Kidney (tissue), 14 donors: ENCODE data around the gene CRTC1. TPM values are rescaled to one million over a fixed set of nuclear protein-coding genes. Genes with fewer than 3 reads are reported as not detected.

Experiments used
- DNase-seq, 5 donors: peaks; one replicate each; pipeline ENCODE4 v3.0.0-alpha.2; 2013 to 2020
- FAIRE-seq: peaks from 2 replicates; lab custom pipeline; 2012; peaks lifted over from hg19 to GRCh38; lab: Jason Lieb, UNC
- H3K27ac ChIP-seq, 2 donors: one replicate each; pipeline ENCODE4 v1.7.0; 2013; ENCODE audit warnings: low read depth in 2 of 2, low read length in 2 of 2, inconsistent platforms in 1 of 2
- H3K27me3 ChIP-seq: one replicate; pipeline ENCODE4 v1.7.1; 2013; ENCODE audit warnings: low read length, inconsistent platforms; ENCODE audit not compliant: control insufficient read depth, insufficient read depth
- H3K36me3 ChIP-seq, 3 donors: one replicate each; pipeline versions ENCODE4 v1.7.0 to v1.7.1; 2013; ENCODE audit warnings: low read length in 3 of 3, control low read depth in 1 of 3, inconsistent platforms in 1 of 3; ENCODE audit not compliant: insufficient read depth in 3 of 3, control insufficient read depth in 2 of 3
- H3K4me1 ChIP-seq, 3 donors: one replicate each; pipeline versions ENCODE4 v1.7.0 to v1.7.1; 2013; ENCODE audit warnings: low read length in 3 of 3, inconsistent platforms in 1 of 3, low read depth in 1 of 3; ENCODE audit not compliant: control insufficient read depth in 2 of 3, insufficient read depth in 2 of 3
- H3K4me3 ChIP-seq, 3 donors: one replicate each; pipeline versions ENCODE4 v1.7.0 to v1.8.1; 2013; ENCODE audit warnings: low read length in 3 of 3, control low read depth in 1 of 3, inconsistent platforms in 1 of 3
- H3K9ac ChIP-seq, 3 donors: one replicate each; pipeline versions ENCODE4 v1.7.0 to v1.7.1; 2013; ENCODE audit warnings: low read length in 3 of 3, control low read depth in 1 of 3, inconsistent platforms in 1 of 3
- H3K9me3 ChIP-seq, 3 donors: one replicate each; pipeline versions ENCODE4 v1.7.0 to v1.7.1; 2013; ENCODE audit warnings: low read length in 3 of 3, control low read depth in 1 of 3, inconsistent platforms in 1 of 3; ENCODE audit not compliant: control insufficient read depth in 2 of 3, insufficient read depth in 1 of 3
- CTCF ChIP-seq: IDR thresholded peaks from 3 replicates; pipeline ENCODE4 v1.5.1; 2012; ENCODE audit warnings: mild to moderate bottlenecking, moderate library complexity, borderline replicate concordance; ENCODE audit not compliant: insufficient read depth; ENCODE audit errors: extremely low read depth
- intact Hi-C: fragments of 100-400 bp; cut with DNase I; formaldehyde crosslinking; loops from one replicate; pipeline ENCODE4 v1.11.1; 2022
- polyA plus RNA-seq: library from polyadenylated mRNA; stranded (reverse); fragments of 350-450 nt; fragmentation: Illumina TruSeq; extraction: RNeasy Lipid Tissue Mini Kit (QIAGEN cat#74804); gene quantifications from one replicate; pipeline ENCODE4 v1.2.3, GENCODE V29; 2014; ENCODE audit warnings: low read depth, low replicate concordance; ENCODE audit not compliant: insufficient read depth
- total RNA-seq: library from RNA; stranded (reverse); fragmentation: NEBNext Ultra II Directional; extraction: Animal tissue kit (Norgen Biotek cat#: 25700); gene quantifications from one replicate; pipeline ENCODE4 v1.2.1, GENCODE V29; 2021
- donor health status: control.
- donor health status: control.
- donor health status: control.
- donor health status: control.
- donor health status: control.
- donor health status: DM: yes; HTN: yes; CAD: no.
- donor health status: Normal renal cell carcinoma (clear cell type).

The CRTC1 gene
- total and polyA plus RNA-seq, 2 donors from 2014 or later = 10.9 to 26.8 TPM

DNA sequence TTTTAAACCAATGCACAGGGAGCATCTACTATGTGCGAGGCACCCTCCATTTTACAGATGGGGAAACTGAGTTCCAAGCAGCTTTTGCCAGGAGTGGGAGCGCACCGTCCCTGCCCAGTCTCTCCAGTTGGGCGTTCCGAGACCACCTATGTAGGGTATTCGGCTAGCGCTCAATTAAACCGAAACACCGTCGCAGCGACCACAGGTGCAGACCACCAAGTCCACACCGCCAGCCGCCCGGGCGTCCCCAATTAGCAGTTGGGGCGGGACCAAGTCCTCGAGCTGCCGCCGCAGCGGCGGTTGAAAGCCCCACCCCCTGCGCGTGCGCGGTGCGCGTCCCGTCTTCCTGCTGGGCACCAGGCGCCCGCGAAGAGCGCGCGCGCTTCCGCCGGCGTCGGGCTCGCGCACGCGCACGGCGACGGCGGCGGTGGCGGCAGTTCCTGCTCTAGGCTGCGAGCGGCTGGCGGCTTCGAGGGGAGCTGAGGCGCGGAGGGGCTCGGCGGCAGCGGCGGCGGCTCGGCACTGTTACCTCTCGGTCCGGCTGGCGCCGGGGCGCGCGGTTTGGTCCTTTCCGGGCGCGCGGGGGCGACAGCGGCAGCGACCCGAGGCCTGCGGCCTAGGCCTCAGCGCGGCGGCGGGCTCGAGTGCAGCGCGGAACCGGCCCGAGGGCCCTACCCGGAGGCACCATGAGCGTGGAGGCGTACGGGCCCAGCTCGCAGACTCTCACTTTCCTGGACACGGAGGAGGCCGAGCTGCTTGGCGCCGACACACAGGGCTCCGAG lies 148.2 kb downstream of the CRTC1 start, which contains the start of gene UPF1:
UPF1 (plus strand) TSS at position 436 of the 782 bp plus-strand sequence; CDS start at position 687, 251 bp downstream.
- H3K4me3 ChIP-seq = peak within 1 kb of the TSS; percentile 70 to 88 (median 83)
- TF ChIP-seq CTCF = no peak
- intact Hi-C loops = no loop called here
- H3K9ac ChIP-seq = peak within 1 kb of the TSS; percentile 58 to 97 (median 84)
- peaks cover 0 to 8% (median 0%) of the 10 kb centered on the region in 3 donors for H3K9me3 ChIP-seq
- peak within 1 kb of the TSS; percentile 74 to 80 for H3K27ac ChIP-seq
- peaks cover 0 to 24% (median 19%) of the 10 kb centered on the region in 3 donors for H3K4me1 ChIP-seq
- no peaks in the 10 kb centered on the region for H3K27me3 ChIP-seq
- FAIRE-seq = no peak
- H3K36me3 ChIP-seq = peaks cover 2 to 7% (median 3%) of the 10 kb centered on the region in 3 donors
- peak; percentile 96 to 98 (median 97) for DNase-seq

Other genes starting within 250 kb of the CRTC1 start
- 68.6 TPM for gene ISYNA1, start 245.5 kb upstream of the CRTC1 start, total RNA-seq
- 101 TPM for gene ISYNA1, start 245.5 kb upstream of the CRTC1 start, polyA plus RNA-seq
- gene ELL, start 161.6 kb upstream of the CRTC1 start, total RNA-seq = 25.2 TPM
- 5.7 TPM for gene ELL, start 161.6 kb upstream of the CRTC1 start, polyA plus RNA-seq
- gene FKBP8, start 140.1 kb upstream of the CRTC1 start, total RNA-seq = 207 TPM
- 314 TPM for gene FKBP8, start 140.1 kb upstream of the CRTC1 start, polyA plus RNA-seq
- gene KXD1, start 125.8 kb upstream of the CRTC1 start, total RNA-seq = 69.9 TPM
- 56.3 TPM for gene KXD1, start 125.8 kb upstream of the CRTC1 start, polyA plus RNA-seq
- 828 TPM for gene UBA52, start 111.8 kb upstream of the CRTC1 start, total RNA-seq
- 1,481 TPM for gene UBA52, start 111.8 kb upstream of the CRTC1 start, polyA plus RNA-seq
- 56.9 TPM for gene REX1BD, start 94.9 kb upstream of the CRTC1 start, total RNA-seq
- gene REX1BD, start 94.9 kb upstream of the CRTC1 start, polyA plus RNA-seq = 104 TPM
- 28.9 TPM for gene CRLF1, start 76.9 kb upstream of the CRTC1 start, total RNA-seq
- 6.6 TPM for gene CRLF1, start 76.9 kb upstream of the CRTC1 start, polyA plus RNA-seq
- 5.9 TPM for gene TMEM59L, start 70.8 kb upstream of the CRTC1 start, total RNA-seq
- gene TMEM59L, start 70.8 kb upstream of the CRTC1 start, polyA plus RNA-seq = 1.5 TPM
- gene KLHL26, start 46.7 kb upstream of the CRTC1 start, total RNA-seq = 16.1 TPM
- gene KLHL26, start 46.7 kb upstream of the CRTC1 start, polyA plus RNA-seq = 5.6 TPM
- 33.2 TPM for gene COMP, start 107.6 kb downstream of the CRTC1 start, total RNA-seq
- gene COMP, start 107.6 kb downstream of the CRTC1 start, polyA plus RNA-seq = 1.8 TPM
- 70.1 TPM for gene UPF1, start 148.3 kb downstream of the CRTC1 start, total RNA-seq
- gene UPF1, start 148.3 kb downstream of the CRTC1 start, polyA plus RNA-seq = 34.2 TPM
- 0.50 TPM for gene CERS1, start 212.5 kb downstream of the CRTC1 start, total RNA-seq
- gene CERS1, start 212.5 kb downstream of the CRTC1 start, polyA plus RNA-seq = not detected
- gene COPE, start 235.7 kb downstream of the CRTC1 start, total RNA-seq = 166 TPM
- 263 TPM for gene COPE, start 235.7 kb downstream of the CRTC1 start, polyA plus RNA-seq
- gene DDX49, start 236.0 kb downstream of the CRTC1 start, total RNA-seq = 39.5 TPM
- gene DDX49, start 236.0 kb downstream of the CRTC1 start, polyA plus RNA-seq = 40.6 TPM